Measurements from ENCODE around the gene EZR. TPM values are rescaled to one million over a fixed set of nuclear protein-coding genes. Genes with fewer than 3 reads are reported as not detected.
"Not testable (repeated sequence)": the region's sequence is repeated elsewhere in the genome, so short reads cannot be mapped to it uniquely, and the experiment has no call there.

The EZR gene
- total RNA-seq, 3 donors from 2014 or later, result 29.1 to 154 (median 59.3) TPM

DNA sequence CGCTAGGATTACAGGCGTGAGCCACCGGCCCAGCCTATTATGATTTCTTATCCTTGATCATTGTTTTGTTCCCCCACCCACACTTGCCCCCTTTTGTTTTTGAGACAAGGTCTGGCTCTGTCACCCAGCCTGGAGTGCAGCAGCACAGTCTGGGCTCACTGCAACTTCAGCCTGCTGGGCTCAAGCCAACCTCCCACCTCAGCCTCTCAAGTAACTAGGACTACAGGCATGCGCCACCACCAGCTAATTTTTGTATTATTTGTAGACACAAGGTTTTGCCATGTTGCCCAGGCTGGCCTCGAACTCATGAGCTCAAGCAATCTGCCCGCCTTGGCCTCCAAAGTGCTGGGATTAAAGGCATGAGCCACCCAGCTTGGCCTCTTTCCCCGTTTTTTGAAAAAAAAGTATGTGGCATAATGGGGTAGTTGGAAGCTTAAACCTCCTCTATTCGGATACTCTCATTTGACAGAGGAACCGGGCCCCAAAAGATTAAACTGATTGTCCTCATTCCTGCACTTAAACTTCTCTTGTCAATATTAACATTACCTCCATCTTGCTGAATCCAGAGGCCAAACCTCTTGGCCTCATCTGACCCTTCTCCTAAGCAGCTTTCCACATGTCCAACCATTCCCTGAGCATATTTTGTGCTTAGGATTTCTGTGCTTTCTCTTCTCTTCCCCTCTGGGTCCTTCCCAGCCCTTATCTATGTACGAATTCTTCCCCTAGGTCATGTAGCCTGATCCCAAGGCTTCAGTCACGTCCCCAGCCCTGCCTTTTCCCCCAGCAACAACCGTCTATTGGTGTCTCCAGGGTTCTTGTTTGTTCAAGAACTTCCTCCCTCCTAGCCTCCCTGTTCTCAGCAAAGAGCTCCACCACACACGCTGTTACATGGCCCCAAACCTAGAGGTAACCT lies 6.1 kb upstream of the EZR start:
- Histone ChIP-seq H3K27me3 (no peaks in the 10 kb centered on the region), H3K4me1 (no peaks in the 10 kb centered on the region), H3K4me3 (no peak overlapping the region), H3K36me3 (no peaks in the 10 kb centered on the region), H3K27ac (no peak overlapping the region), H3K9me3 (no peaks in the 10 kb centered on the region)
- no peak for DNase-seq (ENCODE audit: low spot score in 2 of 2)
- TF ChIP-seq POLR2AphosphoS5 (IDR thresholded peaks at IDR 0.05), result no peak
- no peak for TF ChIP-seq POLR2A (IDR thresholded peaks at IDR 0.05)
- TF ChIP-seq, protein P1, sequence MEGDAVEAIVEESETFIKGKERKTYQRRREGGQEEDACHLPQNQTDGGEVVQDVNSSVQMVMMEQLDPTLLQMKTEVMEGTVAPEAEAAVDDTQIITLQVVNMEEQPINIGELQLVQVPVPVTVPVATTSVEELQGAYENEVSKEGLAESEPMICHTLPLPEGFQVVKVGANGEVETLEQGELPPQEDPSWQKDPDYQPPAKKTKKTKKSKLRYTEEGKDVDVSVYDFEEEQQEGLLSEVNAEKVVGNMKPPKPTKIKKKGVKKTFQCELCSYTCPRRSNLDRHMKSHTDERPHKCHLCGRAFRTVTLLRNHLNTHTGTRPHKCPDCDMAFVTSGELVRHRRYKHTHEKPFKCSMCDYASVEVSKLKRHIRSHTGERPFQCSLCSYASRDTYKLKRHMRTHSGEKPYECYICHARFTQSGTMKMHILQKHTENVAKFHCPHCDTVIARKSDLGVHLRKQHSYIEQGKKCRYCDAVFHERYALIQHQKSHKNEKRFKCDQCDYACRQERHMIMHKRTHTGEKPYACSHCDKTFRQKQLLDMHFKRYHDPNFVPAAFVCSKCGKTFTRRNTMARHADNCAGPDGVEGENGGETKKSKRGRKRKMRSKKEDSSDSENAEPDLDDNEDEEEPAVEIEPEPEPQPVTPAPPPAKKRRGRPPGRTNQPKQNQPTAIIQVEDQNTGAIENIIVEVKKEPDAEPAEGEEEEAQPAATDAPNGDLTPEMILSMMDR (IDR thresholded peaks at IDR 0.05), result no peak
- intact Hi-C loops (cut with DNase I; ENCODE audit: low total_unique reads), result no loop called here

DNA sequence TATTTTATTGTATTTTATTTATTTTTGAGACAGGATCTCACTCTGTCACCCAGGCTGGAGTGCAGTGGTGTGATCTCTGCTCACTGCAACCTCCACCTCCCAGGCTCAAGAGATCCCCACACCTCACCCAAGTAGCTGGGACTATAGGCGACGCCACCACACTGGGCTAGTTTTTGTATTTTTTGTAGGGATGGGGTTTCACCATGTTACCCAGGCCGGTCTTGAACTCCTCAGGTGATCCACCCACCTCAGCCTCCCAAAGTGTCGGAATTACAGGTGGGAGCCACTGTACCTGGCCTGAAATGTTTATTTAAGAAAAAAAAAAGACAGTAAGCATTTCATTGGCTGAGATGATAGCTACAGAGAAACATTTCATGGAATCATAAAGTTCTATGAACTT lies 4.4 kb upstream of the EZR start:
- DNase-seq (ENCODE audit: low spot score in 2 of 2); H3K27me3 ChIP-seq; H3K4me1 ChIP-seq; intact Hi-C loops (cut with DNase I; ENCODE audit: low total_unique reads); H3K27ac ChIP-seq; H3K36me3 ChIP-seq; H3K9me3 ChIP-seq; H3K4me3 ChIP-seq: not testable (repeated sequence)

DNA sequence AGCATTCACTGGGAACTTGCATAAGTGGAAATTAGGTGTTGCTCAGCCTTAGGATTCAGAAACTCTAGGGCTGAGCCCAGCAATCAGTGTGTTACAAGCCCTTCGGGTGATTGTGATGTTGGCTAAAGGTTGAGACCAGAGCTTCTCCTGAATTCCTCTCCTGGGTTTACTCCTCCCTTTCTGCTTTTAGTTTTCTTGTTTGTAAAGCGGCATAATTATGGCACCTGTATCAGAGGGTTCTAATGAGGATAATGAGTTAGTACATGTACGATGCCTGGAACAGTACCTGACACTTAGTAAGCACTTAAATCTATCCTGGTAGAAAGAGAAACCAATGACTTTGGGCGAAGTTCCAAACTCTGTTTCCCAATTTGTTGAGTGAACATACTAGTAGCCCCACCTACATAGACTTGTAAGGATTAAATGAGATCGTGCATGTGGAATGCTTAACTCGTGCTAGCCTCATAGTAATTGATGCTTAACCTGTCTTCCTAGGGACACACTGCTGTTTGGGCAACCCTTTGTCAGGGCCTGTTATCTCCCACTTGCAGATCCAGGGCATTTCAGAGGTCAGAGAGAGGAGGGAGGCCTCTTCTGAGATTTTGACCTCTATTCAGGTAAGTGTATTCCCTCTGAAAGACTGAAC lies 932 bp upstream of the EZR start:
- H3K9me3 ChIP-seq, result no peaks in the 10 kb centered on the region
- peak overlapping the region; percentile 99 for H3K27ac ChIP-seq
- intact Hi-C loops (cut with DNase I; ENCODE audit: low total_unique reads), result loop anchor here (2.0 kb wide), 1 partner anchor 587 kb away; no protein-coding TSS in a partner anchor
- H3K4me1 ChIP-seq, result no peaks in the 10 kb centered on the region
- TF ChIP-seq, protein P1 (IDR thresholded peaks at IDR 0.05), result no peak
- TF ChIP-seq POLR2AphosphoS5 (IDR thresholded peaks at IDR 0.05) (no peak), POLR2A (IDR thresholded peaks at IDR 0.05) (no peak)
- H3K27me3 ChIP-seq, result no peaks in the 10 kb centered on the region
- no peak for DNase-seq (ENCODE audit: low spot score in 2 of 2)
- H3K4me3 ChIP-seq, result no peak overlapping the region
- H3K36me3 ChIP-seq, result no peaks in the 10 kb centered on the region

DNA sequence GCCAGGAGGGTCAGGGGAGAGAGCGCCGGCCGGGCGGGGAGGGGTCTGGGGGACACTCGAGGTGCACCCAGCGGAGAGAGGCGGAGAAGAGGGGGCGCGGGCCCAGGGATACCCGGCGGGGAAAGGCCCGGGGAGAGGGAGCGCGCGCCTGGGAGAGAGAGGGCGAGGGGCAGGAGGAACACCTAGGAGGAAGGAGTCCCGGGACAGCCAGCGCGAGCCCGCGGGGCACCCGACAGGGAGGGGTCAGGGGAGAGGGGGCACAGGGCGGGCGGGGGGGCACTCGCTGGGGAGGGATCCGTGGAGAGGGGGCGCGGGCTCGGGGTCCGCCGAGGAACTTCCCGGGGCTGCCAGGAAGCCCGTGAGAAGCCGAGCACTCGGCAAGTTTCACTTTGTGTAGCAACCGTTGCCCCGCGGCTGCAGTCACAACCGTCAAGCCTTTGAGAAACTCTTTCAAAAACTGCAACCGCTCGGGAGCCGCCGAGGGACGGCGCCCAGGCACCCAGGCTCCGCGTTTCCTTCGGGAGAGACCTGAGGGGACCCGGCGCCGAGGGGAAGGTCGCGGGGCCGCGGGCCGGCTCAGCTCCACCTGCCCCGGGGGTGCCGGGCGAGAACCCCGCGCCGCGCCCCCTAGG lies 471 bp downstream of the EZR start:
- H3K27ac ChIP-seq, result peak overlapping the region; percentile 99
- intact Hi-C loops (cut with DNase I; ENCODE audit: low total_unique reads), result loop anchor here (2.0 kb wide), 1 partner anchor 586 kb away; no protein-coding TSS in a partner anchor
- H3K36me3 ChIP-seq, result no peaks in the 10 kb centered on the region
- H3K4me1 ChIP-seq, result no peaks in the 10 kb centered on the region
- H3K27me3 ChIP-seq, result no peaks in the 10 kb centered on the region
- H3K9me3 ChIP-seq, result no peaks in the 10 kb centered on the region
- H3K4me3 ChIP-seq, result peak overlapping the region; percentile 85 to 93 (median 92)
- TF ChIP-seq POLR2AphosphoS5 (IDR thresholded peaks at IDR 0.05) (peak in 1 of 3 donors; percentile 15), POLR2A (IDR thresholded peaks at IDR 0.05) (no peak)
- DNase-seq (ENCODE audit: low spot score in 2 of 2), result peak; percentile 38 to 70

DNA sequence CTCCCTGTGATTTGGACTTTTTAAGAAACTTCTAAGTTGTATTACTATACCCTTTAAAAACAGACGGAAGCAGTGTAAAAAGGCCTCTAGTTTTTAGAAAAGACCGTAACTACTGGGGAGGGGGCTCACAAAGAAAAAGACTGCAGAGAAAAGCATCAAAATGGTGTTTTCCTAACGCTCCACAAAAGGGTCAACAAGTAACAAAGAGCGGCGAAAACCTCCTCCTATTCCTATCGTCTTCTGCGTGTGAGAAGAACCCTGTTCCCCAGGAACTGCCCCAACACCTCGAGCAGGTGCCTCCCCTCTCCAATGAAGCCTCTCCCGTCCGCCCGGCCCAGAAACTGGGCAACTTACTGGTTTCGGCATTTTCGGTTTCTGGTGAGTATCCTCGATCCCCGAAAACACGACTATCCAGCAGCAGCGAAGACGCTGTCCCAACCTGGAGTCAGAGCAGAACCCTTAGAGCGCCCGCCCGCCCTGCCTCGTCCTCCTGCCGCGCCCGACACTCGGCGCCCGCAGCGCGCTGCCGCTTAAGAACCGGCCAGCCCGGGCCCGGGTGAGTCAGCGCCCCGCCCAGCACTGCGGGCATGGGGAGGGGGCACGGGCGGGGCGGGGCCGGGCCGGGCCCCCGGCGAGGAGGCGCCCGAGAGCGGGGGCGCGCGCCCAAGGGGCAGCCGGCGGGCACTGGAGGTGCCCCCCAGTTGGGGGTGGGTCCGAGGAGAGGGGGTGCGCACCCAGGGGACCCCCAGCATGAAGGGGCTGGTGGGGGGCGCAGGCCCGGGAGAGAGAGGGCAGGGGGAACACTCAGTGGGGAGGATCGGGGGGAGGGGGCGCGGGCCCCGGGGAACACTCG lies 1.2 kb downstream of the EZR start:
- Histone ChIP-seq H3K9me3 (no peaks in the 10 kb centered on the region), H3K4me3 (peak overlapping the region; percentile 85 to 93 (median 92)), H3K36me3 (no peaks in the 10 kb centered on the region), H3K27me3 (no peaks in the 10 kb centered on the region), H3K27ac (peak overlapping the region; percentile 99), H3K4me1 (no peaks in the 10 kb centered on the region)
- peak; percentile 71 to 85 (median 80) for TF ChIP-seq POLR2AphosphoS5 (IDR thresholded peaks at IDR 0.05)
- TF ChIP-seq, protein P1 (IDR thresholded peaks at IDR 0.05), result no peak
- TF ChIP-seq POLR2A (IDR thresholded peaks at IDR 0.05), result no peak
- peak; percentile 67 to 84 for DNase-seq (ENCODE audit: low spot score in 2 of 2)
- intact Hi-C loops (cut with DNase I; ENCODE audit: low total_unique reads), result loop anchor here (2.0 kb wide), 1 partner anchor 585 kb away; no protein-coding TSS in a partner anchor

Data from breast epithelium (tissue), 4 donors.